ENCODE data around the gene CAGE1.

GRCh38 chr6:7378740-7379139 lies 10.8 kb downstream of the CAGE1 start:
- TF ChIP-seq CTCF (IDR thresholded peaks at IDR 0.05 in 2 of 3, conservative IDR thresholded peaks at IDR 0.05 in 1 of 3; ENCODE audit: control insufficient read depth in 2 of 3, extremely low read depth in 1 of 3, insufficient read depth in 1 of 3, low read depth in 3 of 3, low read length in 3 of 3) (no peak), KAT2A (conservative IDR thresholded peaks at IDR 0.05; ENCODE audit: control insufficient read depth, low read depth, low read length) (no peak), CREM (IDR thresholded peaks at IDR 0.05; ENCODE audit: low read depth) (no peak), POLR2A (IDR thresholded peaks at IDR 0.05; ENCODE audit: low read depth, low read length) (no peak), E2F8 (IDR thresholded peaks at IDR 0.05; ENCODE audit: low read depth, partially characterized antibody) (no peak)

Data from GM12878 (cell line).